ENCODE data around the gene UGT1A9. TPM values are rescaled to one million over a fixed set of nuclear protein-coding genes. Genes with fewer than 3 reads are reported as not detected.

The UGT1A9 gene
- total and polyA plus RNA-seq, 4 donors = 0.16 TPM; not detected in 3

Other genes starting within 250 kb of the UGT1A9 start
- 10 to 100 TPM; 29.6 to 40.2 TPM for gene USP40, start 105.1 kb upstream of the UGT1A9 start, total RNA-seq
- 10 to 100 TPM; 29.4 to 34.7 TPM for gene USP40, start 105.1 kb upstream of the UGT1A9 start, polyA plus RNA-seq (ENCODE audit: insufficient read length in 2 of 2)
- not detected for gene UGT1A8, start 54.3 kb upstream of the UGT1A9 start, total RNA-seq
- gene UGT1A8, start 54.3 kb upstream of the UGT1A9 start, polyA plus RNA-seq (ENCODE audit: insufficient read length in 2 of 2) = not detected
- gene UGT1A10, start 35.5 kb upstream of the UGT1A9 start, total RNA-seq = not detected
- gene UGT1A10, start 35.5 kb upstream of the UGT1A9 start, polyA plus RNA-seq (ENCODE audit: insufficient read length in 2 of 2) = not detected
- gene UGT1A7, start 10.0 kb downstream of the UGT1A9 start, total RNA-seq = not detected
- not detected for gene UGT1A7, start 10.0 kb downstream of the UGT1A9 start, polyA plus RNA-seq (ENCODE audit: insufficient read length in 2 of 2)
- gene UGT1A6, start 21.0 kb downstream of the UGT1A9 start, total RNA-seq = under 1 TPM in 1 of 2 donors, not detected in 1; 0.20 TPM
- not detected for gene UGT1A6, start 21.0 kb downstream of the UGT1A9 start, polyA plus RNA-seq (ENCODE audit: insufficient read length in 2 of 2)
- not detected for gene UGT1A5, start 41.0 kb downstream of the UGT1A9 start, total RNA-seq
- gene UGT1A5, start 41.0 kb downstream of the UGT1A9 start, polyA plus RNA-seq (ENCODE audit: insufficient read length in 2 of 2) = not detected
- not detected for gene UGT1A4, start 46.8 kb downstream of the UGT1A9 start, total RNA-seq
- gene UGT1A4, start 46.8 kb downstream of the UGT1A9 start, polyA plus RNA-seq (ENCODE audit: insufficient read length in 2 of 2) = not detected
- gene UGT1A3, start 57.1 kb downstream of the UGT1A9 start, total RNA-seq = not detected
- not detected for gene UGT1A3, start 57.1 kb downstream of the UGT1A9 start, polyA plus RNA-seq (ENCODE audit: insufficient read length in 2 of 2)
- gene UGT1A1, start 88.4 kb downstream of the UGT1A9 start, total RNA-seq = not detected
- under 1 TPM in 1 of 2 donors, not detected in 1; 0.05 TPM for gene UGT1A1, start 88.4 kb downstream of the UGT1A9 start, polyA plus RNA-seq (ENCODE audit: insufficient read length in 2 of 2)
- gene MROH2A, start 106.4 kb downstream of the UGT1A9 start, total RNA-seq = under 1 TPM in 1 of 2 donors, not detected in 1; under 0.01 TPM
- under 1 TPM in 1 of 2 donors, not detected in 1; 0.12 TPM for gene MROH2A, start 106.4 kb downstream of the UGT1A9 start, polyA plus RNA-seq (ENCODE audit: insufficient read length in 2 of 2)
- gene HJURP, start 182.6 kb downstream of the UGT1A9 start, total RNA-seq = 1 to 10 TPM; 4.9 to 8.3 TPM
- gene HJURP, start 182.6 kb downstream of the UGT1A9 start, polyA plus RNA-seq (ENCODE audit: insufficient read length in 2 of 2) = 10 to 100 TPM; 11.0 to 11.4 TPM
- gene TRPM8, start 245.5 kb downstream of the UGT1A9 start, total RNA-seq = 1 to 10 TPM in 1 of 2 donors, under 1 TPM in 1; 0.22 to 1.9 TPM
- 1 to 10 TPM; 1.1 TPM for gene TRPM8, start 245.5 kb downstream of the UGT1A9 start, polyA plus RNA-seq (ENCODE audit: insufficient read length in 2 of 2)